Gastroesophageal sphincter (tissue), 2 donors: ENCODE results near the gene TRPC4.

Experiments
- EP300 ChIP-seq: sonication (generic); formaldehyde crosslinking; IDR thresholded peaks from one replicate; pipeline ENCODE4 v1.6.1; 2017; ENCODE audit warnings: antibody characterized with exemption, mild to moderate bottlenecking
- POLR2A ChIP-seq, 2 donors: fragments of 450-650 bp; IDR thresholded peaks; one replicate each; pipeline ENCODE4 v1.6.1; 2017; ENCODE audit warnings: antibody characterized with exemption in 2 of 2, mild to moderate bottlenecking in 2 of 2, moderate library complexity in 1 of 2

DNA sequence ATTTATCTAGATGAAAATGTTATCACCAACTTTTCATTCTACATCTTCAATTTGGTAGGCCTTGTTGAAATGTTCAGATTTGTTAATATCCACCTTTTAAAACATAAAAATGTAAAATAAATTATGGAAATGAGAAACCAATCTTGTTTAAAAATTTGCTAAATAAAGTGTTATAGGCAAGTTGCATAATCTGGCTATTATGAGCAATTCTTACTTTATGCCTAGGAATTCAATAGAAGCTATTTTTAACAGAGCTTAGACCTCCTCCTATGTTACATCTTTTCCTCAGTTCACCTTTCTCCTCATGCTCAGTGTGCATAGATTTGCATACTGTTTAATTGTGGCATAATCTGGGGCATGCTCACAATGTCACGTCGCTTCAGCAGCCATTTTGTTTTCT lies 183.1 kb downstream of the TRPC4 start:
- TF ChIP-seq EP300 (no peak), POLR2A (IDR thresholded peaks at IDR 0.05) (no peak)
